ENCODE results near the gene FYB2.
"Not testable (repeated sequence)": the region's sequence is repeated elsewhere in the genome, so short reads cannot be mapped to it uniquely, and the experiment has no call there.

FYB2 gene

DNA sequence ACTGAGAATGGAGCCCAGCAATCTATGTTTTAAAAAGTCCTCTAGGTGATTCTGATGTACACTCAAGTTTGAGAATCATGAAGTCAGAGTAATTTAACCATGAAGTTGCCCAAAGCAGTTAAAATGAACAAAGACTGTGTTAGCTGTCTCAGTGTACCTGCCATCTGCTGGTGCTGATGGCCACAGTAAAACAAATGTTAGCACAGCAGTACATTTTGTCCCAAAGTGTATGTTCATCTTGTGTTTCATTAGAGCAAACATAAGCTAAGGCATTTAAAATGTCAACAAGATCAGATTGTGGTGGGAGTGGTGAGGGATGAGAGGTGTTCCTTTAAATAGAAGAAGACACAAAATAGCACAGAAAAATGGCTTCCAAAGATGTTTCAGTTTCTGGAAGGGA is 31.1 kb downstream of the FYB2 start:
- no peak for DNase-seq

DNA sequence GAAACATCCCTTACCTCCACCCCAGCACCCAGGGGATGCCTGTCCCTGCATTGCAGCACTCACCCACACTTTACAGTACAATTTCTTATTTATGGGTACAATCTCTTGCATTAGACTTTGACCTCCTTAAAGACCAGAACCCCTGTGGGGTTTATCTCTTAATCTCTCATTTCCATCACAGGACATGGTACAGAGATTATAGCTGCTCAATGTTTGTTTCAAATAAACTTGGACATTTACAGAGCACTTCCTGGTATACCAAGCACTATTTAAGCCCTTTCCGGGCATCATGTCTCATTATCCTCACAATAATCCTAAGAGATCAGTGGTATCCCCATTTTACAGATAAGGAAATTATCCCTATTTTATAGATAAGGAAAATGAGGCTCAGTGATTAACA is 31.9 kb downstream of the FYB2 start:
- DNase-seq = no peak

GRCh38 chr1:56782773-56783172 is 36.4 kb downstream of the FYB2 start:
- DNase-seq = no peak

DNA sequence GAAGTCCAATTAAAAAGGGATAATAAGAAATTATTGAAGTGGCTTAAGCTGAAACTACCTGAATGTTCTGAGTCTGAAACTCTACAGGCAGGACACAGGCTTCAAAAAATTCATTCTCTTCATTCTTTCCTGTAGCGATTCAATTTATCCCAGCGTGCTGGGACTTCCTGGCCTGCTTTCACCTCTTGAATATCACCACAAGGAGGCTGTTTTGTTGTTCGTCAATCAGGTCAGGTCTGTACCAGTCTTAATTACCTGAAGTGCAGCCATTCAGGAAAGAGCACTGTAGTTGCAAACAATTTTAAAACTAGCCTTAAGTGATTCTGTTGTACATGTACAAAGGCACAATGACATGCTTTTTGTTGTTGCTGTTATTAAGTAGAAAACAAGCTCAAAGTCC is 38.4 kb downstream of the FYB2 start:
- no peak for DNase-seq

GRCh38 chr1:56780128-56780750 is 39.0 kb downstream of the FYB2 start:
- DNase-seq = no peak

- no peak for DNase-seq
These were observed 41.2 kb downstream of the FYB2 start for GRCh38 chr1:56777972-56778371.

- DNase-seq = not testable (repeated sequence)
These were observed 44.5 kb downstream of the FYB2 start for GRCh38 chr1:56774732-56775131.

DNA sequence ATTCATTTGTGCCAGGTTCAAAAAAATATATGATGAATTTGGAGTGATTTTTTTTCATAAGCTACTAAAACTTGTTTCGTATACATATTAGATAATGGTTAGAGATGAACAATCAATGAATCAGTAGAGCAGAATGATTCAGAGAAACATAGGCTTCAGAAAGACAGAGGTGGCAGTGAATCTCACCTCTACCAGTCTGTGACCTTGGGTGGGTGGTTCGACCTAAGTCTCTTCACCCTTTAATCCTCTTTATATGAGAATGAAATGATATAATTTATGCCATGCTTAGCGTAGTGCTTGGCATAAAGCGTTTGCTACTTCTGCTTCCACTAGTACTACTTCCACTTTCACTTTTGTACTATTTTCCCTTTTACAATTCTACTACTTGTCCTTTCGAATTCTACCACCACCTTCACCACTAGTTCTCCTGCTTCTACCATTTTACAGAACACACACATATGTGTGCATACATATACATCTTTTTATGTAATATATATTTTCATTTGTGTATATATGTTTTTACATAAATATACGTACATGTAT is 45.1 kb downstream of the FYB2 start:
- DNase-seq = no peak

- DNase-seq = no peak
These were observed 45.7 kb downstream of the FYB2 start for GRCh38 chr1:56773341-56774066.

GRCh38 chr1:56771717-56772116 is 47.5 kb downstream of the FYB2 start:
- no peak for DNase-seq

GRCh38 chr1:56758794-56759193 is 60.4 kb downstream of the FYB2 start:
- no peak for DNase-seq

- no peak for DNase-seq
These were observed 61.1 kb downstream of the FYB2 start for GRCh38 chr1:56758135-56758534.

- DNase-seq = no peak
These were observed 63.3 kb downstream of the FYB2 start for GRCh38 chr1:56755911-56756310.

GRCh38 chr1:56754708-56755479 is 64.3 kb downstream of the FYB2 start:
- DNase-seq = no peak

DNA sequence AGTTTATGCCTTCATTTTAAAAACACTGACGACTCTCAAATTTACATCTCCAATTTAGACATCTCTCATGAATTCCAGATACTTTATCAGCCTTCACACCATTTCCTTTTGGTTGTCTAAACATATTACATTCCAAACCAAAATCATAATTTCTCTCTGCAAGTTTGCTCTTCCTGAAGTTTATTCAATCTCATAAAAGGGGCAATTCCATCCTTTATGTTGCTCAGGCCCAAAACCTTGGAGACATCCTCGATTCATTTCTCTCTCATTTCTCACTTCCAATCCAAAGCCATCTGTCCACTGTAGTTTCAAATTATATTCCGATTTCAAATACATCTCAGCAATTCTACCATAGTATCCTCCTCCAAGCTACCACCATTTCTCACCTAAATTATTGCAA is 74.0 kb downstream of the FYB2 start:
- DNase-seq = no peak

- DNase-seq = no peak
These were observed 90.2 kb downstream of the FYB2 start for GRCh38 chr1:56728964-56729363.

- no peak for DNase-seq
These were observed 92.5 kb downstream of the FYB2 start for GRCh38 chr1:56726706-56727105.

DNA sequence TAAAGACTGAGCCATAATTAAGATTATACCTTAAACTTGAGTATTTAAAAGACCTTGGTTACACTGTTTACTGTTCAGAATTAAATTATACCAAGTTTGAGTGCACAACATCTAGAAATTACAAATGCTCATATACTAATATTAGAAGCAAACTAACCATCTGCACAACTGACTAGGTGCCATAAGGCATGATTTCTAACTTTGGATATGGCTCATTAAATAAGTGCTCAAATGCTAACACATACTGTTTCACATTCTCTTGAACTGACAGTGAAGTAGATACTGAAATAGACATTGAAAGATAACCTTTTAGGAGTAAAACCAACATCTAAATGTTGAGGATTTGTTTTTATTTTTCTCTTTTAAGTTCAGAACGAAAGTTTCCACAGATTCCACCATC is 100.0 kb downstream of the FYB2 start:
- DNase-seq = no peak

DNA sequence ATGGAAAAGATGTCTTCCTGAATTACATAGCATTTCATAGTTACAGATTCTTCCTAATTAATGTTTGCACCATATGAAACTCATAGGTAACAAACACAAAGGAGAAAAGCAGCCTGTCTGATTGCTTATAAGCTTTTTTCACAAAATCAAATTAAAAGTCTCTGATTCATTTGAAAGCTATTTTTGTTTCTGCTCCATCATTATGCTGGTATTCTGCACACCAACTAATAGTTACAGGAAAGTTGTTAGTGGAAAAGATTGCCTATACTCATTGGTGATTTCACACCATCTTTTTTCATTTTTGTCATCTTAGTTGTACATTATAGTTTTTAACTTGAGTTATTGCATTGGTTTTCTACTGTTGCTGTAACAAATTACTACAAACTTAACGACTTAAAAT is 104.0 kb downstream of the FYB2 start:
- no peak for DNase-seq

GRCh38 chr1:56713112-56713511 is 106.1 kb downstream of the FYB2 start:
- no peak for DNase-seq

DNA sequence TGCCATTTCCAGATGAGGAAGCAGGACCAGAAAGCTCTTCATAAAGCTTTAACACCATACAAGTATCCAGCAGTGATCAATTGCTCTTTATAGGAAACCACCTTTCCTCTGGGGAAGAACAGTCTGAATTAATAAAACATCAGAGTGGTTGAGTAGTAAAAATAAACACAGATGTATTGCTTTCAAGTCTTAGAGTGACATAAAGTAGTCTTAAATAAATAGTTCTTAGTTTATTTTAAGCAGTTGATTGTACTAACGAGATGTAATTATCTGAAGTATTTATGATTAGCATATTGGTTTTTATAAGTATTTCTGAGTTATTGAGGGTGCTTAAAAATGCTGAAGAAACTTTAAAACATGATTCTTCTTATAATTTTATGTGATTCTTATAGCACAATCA is 107.1 kb downstream of the FYB2 start:
- DNase-seq = no peak

GRCh38 chr1:56710646-56711045 is 108.6 kb downstream of the FYB2 start:
- no peak for DNase-seq

GRCh38 chr1:56709995-56710394 is 109.2 kb downstream of the FYB2 start:
- no peak for DNase-seq

Measured in CD4-positive, alpha-beta T cell treated with Interleukin-10 for 1 hour (primary cell).